Activated CD4-positive, alpha-beta T cell treated with anti-CD3 and anti-CD28 coated beads for 48 hours (primary cell): ENCODE measurements around the gene FLOT2.
"Not testable (repeated sequence)": the region's sequence is repeated elsewhere in the genome, so short reads cannot be mapped to it uniquely, and the experiment has no call there.

Source experiments
- DNase-seq: peaks from one replicate; pipeline ENCODE4 v3.0.0-alpha.2; 2020

FLOT2 gene

GRCh38 chr17:28842282-28843012, 55.1 kb downstream of the FLOT2 start, which contains the start of gene FAM222B:
Gene FAM222B (minus strand): TSS chr17:28842790. CDS start chr17:28766667, 76,123 bp downstream.
- peak; percentile 92 for DNase-seq

GRCh38 chr17:28841901-28842281, 55.6 kb downstream of the FLOT2 start:
- DNase-seq, result no peak

GRCh38 chr17:28839221-28839620, 58.3 kb downstream of the FLOT2 start:
- DNase-seq, result no peak

GRCh38 chr17:28836541-28836940, 61.0 kb downstream of the FLOT2 start:
- not testable (repeated sequence) for DNase-seq

- DNase-seq, result no peak
These were observed 63.1 kb downstream of the FLOT2 start for GRCh38 chr17:28834420-28834819.
